ENCODE data around the gene PHLDA1.

Gene PHLDA1

DNA sequence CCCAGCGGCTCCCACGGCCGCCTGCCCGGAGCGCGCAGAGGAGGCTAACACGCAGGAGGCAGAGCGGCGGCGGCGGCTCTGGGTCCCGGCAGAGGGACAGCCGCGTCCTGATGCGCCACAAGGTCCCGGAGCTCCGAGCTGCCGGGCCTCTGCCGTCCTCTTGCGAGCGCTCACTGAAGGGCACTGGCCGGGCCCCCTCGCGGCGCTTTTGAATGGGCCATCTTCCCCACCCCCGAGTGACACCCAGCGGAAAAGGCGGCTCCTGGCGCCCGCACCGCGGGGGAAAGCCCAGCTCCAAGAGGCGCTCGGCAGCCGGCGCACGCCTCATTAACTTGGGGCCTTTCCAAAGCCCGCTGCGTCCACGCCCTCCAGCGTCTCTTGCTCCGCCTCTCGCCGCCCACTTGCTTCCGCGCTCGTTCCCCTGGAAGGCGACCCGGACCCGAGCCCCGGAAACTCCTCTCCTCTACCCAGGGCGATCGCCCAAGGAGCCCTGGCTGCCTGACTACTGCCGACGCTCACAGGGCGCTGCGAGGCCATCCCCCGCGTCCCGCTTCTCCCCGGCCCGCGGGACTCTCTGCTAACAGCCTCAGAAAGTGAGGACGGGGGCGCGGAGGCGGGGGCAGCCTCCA is at the start of gene PHLDA1:
Gene PHLDA1, minus strand, starts transcription at position 363 of the 629 bp plus-strand sequence.
- DNase-seq (ENCODE audit: low read depth) = peak; percentile 82

DNA sequence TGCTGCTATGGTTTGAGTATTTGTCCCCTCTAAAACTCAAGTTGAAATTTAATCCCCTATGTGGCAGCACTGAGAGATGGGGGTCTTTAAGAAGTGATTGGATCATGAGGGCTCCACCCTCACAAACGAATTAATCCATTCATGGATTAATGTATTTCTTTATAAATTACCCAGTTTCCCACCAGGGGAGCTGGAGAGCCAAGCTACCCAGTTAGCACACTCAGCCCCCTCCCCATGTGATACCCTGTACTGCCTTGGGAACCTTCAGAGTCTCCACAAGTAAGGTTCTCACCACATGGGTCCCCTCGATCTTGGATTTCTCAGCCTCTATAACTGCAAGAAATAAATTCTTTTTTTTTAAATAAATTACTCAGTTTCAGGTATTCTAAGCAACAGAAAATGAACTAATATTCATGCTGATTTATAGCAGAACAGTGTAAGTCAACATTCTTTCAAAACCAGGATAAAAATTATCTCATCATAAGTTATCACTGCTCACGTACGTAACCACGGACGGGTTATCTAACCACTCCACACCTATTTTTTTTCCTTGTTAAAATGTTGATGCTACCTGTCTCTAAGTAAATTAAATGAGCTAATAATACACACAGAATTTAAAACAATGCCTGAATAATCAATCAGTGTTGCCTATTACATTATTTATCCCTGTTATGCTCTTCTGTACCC is 49.3 kb upstream of the PHLDA1 start:
- DNase-seq (ENCODE audit: low read depth) = no peak

DNA sequence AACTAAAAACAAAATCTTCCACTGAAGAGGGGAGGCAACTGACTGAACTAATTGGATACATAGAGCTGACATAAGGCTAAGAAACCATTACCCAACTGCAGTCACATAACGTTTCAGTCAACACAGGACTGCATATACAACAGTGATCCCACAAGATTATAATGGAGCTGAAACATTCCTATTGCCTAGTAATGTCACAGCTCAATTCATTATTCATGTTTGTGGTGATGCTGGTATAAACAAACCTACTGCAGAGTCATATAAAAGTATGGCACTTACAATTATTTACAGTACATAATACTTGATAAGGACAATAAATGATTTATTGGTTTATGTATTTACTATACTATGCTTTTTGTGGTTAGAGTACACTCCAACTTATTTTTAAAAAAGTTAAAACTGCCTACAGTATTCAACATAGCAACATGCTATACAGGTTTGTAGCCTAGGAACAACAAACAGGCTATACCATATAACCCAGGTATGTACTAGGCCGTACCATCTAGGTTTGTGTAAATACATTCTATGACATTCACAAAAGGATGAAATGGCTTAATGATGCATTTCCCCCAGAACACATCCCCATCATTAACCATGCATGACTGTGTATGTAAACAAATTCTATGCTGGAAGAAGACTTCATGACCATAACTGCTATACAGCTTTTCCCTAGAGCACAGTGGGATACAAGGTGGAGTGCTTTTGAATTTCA is 48.6 kb upstream of the PHLDA1 start:
- DNase-seq (ENCODE audit: low read depth) = no peak

DNA sequence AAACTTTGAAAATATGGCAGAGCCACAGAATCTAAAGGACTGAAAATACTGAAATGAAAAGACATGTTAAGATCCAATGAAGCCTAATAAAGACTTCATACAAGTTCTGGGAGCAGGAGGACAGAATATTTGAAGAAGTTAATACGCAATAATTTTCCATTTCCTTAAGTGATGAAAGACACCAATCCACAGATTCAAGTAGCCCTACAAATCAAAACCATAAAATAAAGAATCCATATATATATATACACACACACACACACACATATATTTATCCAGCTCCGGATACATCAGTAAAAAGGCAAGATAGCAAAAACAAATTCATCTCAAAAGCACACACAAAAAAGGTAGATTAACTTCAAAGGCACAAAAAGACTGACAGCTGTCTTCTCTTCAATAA is 47.2 kb upstream of the PHLDA1 start:
- DNase-seq (ENCODE audit: low read depth) = no peak

DNA sequence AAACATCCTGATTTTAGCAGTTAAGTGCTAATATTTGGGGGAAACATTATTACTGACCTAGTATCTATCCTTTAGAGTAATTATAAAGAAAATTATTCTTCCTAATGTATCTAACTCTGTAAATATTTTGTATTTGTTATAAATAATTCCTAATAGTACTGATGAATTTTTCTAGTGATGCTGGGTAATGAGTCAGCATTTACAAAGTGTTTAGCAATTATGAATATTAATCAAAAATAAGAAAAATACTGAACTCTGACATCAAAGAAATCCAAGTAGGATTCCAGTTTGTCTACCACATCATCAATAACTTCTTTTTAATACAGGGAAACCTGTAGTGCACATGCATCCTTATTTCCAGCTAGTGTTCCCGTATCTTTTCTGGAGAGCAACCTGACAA is 43.9 kb upstream of the PHLDA1 start:
- no peak for DNase-seq (ENCODE audit: low read depth)

DNA sequence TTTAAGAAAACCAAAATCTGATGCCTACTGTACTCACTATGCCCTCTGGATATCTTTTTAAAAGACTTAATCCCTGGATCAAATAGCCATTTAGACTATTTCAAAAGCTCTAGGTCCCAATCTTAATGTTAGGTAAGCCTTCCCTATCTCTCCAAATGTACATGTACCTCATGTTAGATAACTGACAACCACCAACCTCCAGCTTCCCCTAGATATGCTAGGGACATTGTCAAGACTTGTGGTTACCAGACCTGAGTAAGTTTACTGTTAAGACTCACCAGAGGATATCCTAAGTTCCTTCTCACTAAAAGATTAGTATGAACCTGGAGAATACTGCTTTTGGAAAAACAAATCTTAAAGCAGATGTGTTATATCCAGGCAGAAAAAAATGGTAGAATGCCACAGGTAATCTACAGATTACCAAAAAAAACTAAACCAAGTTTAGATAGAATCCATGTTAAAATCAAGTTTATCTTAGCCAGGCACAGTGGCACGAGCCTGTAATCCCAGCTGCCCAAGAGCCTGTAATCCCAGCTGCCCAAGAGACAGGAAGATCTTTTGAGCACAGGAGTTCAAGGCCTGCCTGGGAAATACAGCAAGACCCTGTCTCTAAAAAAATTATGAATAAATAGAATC is 43.2 kb upstream of the PHLDA1 start:
- DNase-seq (ENCODE audit: low read depth) = no peak

DNA sequence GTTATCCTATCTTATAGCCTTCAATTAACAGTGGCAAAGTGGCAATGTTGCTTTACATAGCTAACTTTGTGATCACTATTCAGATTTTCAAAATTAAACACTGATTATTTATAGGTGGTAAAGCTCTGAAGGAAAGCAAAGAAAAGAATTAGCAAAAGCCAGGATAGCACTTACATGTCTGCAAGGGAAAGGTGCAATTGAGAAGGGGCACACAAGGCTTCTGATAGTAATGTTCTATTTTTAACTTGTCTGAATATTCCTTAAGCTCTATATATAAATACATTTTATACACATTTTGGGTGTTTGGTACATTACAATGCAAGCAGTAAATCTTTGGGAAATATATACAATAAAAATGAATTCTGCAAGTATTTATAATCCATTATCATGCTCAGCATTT is 42.0 kb upstream of the PHLDA1 start:
- no peak for DNase-seq (ENCODE audit: low read depth)

DNA sequence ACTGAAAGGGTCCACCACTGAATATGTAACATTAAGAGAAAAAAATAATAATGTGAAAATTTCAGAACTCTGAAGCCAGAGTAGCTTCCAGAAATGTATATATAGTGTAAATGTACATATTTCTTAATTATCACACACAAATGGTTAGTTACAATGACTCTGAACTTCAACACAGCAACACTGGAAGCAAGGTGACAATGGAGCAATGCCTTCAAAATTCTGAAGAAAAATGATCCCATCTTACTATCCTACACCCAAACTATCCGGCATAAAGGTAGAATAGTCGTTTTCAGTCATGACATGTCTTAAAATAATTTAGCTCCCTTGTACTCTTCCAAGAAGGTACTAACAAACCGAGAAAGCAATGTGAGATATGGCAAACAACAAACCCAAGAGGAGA is 41.0 kb upstream of the PHLDA1 start:
- DNase-seq (ENCODE audit: low read depth) = no peak

DNA sequence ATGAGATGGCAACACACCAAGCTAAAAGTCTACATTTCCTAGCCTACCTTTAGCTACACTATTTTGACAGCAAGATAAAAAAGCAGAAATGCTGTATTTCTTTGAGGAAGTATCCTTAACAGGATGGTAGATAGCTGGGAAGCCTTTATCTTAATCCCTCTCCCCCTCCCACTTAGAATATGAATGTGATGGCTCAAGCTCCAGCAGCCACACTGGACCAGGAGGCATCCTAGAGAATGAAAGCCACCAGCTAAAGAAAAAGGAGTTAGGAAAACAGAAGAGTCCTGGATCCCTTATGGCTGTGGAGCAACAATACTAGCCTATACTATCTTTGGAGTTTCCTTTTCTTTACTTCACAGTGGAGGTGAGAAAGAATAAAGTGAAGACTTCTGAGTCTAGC is 37.8 kb upstream of the PHLDA1 start:
- no peak for DNase-seq (ENCODE audit: low read depth)

DNA sequence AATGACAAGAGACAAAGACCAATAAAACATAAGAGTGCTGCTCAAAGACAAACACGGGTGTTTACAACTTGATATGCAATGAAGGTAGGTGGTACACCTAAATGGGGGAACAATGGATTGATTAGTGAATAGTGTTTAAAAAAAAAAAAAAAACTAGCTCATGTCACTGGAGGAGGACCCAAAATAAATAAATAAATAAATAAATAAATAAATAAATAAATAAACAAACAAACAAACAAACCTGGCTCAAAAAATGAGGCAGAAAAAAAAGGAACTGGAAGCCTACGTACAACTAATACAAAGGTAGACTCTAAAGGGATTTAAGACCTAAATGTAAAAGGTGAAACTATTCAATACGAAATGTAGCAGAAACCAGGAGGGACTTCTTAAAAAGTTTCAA is 34.3 kb upstream of the PHLDA1 start:
- DNase-seq (ENCODE audit: low read depth) = no peak

DNA sequence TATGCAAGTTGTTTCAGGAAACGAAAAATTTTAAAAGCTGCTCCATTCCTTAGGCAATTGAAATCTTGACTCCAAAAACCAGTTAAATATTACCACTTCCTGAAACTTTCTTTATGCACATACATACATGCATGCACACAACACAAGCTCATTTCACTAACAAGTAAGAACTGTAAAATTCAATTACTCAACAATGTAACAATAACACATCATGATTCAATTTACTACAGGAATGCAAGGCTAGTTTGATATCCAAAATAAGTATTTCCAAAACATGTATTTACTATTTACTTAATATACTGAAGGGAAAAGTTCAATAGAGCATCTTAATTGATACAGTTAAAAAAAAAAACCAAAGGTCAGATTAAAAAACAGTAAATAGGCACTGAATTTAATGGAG is 33.3 kb upstream of the PHLDA1 start:
- DNase-seq (ENCODE audit: low read depth) = no peak

DNA sequence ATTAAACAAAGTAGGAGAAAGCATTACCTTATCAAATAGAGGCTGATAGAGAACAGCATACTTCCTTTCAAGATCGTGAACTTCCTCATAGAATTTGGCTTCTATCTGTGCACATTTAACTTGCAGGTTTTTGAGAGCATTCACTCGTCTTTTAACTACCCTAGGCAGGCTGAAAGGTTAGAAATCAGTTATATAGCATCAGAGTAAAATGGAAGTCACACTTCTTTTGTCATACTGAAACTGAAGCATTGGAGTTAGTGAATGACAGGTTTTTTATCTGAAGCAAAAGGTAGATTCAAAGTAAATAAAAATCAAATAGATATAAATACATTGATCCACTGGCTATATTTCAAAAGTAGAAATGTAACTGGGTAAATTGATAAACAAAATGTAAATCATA is 28.5 kb upstream of the PHLDA1 start:
- no peak for DNase-seq (ENCODE audit: low read depth)

DNA sequence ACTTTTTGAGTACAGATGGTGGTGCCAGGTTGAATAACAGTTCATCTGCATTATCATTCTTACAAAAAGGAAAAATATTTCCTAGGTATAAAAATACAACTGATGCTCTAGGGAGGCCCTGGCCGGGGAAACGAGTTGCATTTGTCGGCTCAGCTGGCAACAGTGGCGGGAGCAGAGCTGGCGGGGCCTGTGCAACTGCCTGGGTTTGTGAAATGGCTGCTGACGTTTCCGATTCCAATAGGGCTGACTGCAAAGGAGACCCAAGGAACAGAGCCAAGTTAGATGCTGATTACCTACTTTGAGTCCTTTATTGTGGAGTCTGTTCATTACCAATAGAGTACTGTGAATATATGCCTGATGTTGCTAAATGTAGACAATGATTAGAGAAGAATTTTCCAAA is 25.8 kb upstream of the PHLDA1 start:
- no peak for DNase-seq (ENCODE audit: low read depth)

DNA sequence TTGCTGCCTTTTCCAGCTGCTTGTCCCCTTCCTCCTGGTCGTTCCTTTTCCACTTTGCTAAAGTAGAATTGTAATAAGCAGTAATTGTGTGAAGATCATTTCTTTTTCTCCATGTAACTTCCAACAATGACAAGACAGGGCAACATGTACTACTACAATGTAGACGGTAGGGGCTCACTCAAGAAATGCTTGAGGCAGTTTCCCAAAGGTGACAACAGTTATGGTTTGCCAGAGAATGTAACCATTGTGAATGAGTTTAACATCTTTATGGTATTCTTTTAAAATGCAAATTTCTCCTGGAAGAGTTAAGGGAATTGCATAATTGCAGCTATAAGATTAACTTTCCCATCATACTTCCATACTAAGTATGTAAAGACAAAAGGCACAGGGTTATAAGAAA is 23.8 kb upstream of the PHLDA1 start:
- DNase-seq (ENCODE audit: low read depth) = no peak

DNA sequence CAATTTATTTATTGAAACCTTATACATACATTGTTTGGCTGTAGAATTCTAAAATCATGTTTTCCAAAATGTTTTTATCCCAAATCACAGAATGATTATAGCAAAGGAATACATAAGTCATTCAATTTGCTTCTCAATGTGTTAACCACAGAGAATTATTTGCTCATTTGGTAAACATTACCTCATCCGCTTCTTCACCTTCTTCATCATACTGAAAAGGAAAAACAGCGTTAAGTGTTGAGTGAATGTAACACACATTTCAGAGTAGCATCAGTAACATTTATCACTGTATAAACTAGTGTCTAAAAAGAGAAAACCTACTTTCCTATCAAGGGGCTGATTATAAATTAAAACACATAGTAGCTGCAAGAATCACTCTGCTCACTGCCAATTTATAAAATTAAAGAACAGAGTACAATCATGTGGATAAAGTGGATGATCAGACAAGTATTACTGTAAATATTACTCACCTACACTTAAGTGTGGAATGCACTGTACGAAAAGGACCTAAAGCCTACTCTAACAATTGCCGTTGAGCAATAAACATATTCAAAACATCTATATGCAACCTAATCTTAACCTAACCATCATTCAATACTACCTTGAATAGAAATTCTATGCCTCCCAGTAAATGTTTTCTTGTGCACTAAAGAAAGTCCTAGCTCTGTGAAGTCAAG is 18.1 kb upstream of the PHLDA1 start:
- no peak for DNase-seq (ENCODE audit: low read depth)

DNA sequence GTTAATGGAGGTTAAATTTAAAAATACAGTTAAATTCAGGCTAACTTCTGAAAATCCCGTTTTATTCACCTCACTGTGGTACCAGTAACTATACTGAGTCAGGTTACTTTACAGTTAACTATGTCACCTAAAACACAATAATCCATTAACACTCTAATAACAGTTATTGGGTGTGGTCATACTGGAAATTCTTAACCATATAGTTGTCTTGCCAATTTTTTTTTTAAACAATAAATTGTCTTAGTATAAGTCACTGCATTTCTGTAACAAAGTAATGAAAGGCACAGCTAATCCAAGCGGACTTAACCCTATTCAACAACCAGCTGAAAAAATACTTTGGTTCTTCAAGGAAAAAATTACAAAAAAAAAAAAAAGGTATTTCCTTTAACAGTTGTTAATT is 16.2 kb upstream of the PHLDA1 start:
- no peak for DNase-seq (ENCODE audit: low read depth)

DNA sequence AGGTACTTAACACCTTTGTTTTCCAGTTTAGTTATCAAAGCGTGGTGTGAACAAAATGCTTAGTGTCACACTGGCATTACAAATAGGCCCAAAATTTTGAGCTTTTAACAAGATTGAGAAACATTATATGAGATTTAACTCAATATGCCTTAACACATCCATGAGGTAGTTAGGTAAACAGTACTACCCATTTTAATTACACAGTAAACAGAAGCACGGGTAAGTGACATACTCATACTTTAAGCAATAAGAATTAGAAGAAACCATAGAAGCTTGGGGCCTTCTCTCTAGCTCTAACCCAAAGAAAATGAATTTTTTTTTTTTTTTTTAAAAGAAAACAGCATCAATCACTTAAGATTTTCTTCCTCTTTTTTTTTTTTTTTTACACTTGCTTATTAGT is 15.5 kb upstream of the PHLDA1 start:
- DNase-seq (ENCODE audit: low read depth) = no peak

DNA sequence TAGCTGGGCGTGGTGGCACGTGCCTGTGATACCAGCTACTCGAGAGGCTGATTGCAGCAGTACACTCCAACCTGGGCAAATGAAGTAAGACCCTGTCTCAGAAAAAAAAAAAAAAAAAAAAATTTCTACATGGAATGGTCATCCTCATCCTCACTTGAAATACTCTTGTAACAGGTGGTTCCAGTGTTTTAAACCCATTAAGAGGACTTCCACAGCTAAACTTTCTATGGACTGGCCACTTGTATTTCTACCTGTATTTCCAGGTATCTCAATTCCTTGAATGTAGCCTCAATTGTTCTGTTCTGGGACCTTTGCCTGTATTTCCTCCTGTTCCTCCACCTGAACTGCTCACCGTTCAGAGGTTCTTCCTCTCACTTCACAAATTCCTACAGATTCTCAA is 11.8 kb upstream of the PHLDA1 start:
- DNase-seq (ENCODE audit: low read depth) = no peak

DNA sequence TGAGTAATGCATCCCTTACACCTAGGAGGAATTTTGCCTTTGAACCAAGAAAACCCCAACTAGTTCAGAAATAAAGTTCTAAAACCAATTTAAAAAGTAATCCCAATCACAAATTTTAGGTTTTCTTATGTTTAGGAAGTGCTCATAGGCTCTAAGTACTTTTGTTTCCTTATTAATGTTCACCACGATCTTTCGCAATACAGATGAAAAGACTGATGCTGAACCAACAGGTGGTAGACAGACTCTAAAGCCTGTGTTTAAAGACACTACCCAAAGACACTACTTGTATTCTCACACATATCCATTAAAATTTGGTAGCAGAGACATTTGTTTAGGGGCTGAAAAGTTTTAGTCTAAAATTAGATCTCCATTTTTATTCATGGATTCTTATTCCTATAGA is 10.6 kb upstream of the PHLDA1 start:
- DNase-seq (ENCODE audit: low read depth) = no peak

DNA sequence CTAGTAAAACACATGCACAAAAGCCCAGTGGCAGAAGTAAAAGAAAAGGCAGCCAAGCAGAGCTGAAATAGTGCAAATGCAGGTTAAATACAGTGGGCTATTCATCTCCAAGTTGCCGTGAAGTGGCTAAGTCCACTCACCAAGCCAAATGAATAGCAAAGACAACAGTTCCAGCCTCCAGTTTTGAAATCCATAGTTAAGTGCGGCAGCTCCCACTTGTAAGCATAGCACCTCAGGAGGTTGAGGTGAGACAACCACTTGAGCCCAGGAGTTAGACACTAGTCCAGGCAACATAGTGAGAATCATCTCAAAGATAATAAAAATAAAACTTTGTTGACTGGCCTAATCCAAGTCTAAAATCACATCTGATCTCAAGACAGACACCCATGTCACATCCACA is 9.8 kb upstream of the PHLDA1 start:
- DNase-seq (ENCODE audit: low read depth) = no peak

DNA sequence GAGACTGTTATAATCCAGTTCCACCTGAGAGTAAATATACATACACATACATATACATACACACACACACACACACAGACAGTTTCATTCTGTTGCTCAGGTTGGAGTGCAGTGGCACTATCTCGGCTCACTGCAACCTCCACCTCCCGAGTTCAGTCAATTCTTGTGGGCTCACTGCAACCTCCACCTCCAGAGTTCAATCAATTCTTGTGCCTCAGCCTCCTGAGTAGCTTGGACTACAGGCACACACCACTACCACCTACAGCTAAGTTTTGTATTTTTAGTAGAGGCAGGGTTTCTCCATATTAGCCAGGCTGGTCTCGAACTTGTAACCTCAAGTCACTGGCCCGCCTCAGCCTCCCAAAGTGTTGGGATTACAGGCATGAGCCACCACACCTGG is 8.9 kb upstream of the PHLDA1 start:
- DNase-seq (ENCODE audit: low read depth) = no peak

DNA sequence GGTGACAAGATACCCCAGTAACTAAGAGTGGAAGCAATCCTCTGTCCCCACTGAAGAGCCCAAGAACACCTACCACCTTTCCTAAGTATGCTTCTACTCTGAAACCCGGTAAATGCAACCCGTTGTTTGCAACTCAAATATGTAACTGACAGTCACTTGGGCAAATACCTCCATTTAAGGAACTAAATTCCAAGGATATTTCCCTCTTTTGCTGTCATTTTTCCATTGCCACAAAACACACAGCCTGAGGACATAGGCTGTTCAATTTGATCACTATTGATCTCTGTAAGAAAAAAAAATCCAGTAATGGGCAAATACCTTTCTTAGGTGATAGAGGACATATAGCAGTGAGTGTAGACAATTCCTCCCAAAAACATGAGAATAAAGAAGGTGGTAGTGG is 6.6 kb upstream of the PHLDA1 start:
- DNase-seq (ENCODE audit: low read depth) = no peak

Data from stimulated activated CD8-positive, alpha-beta memory T cell treated with anti-CD3 and anti-CD28 coated beads, Interleukin-15, amount 100 ng/mL, for 1 hour (primary cell).